ENCODE results near the gene CWC25.
"Not testable (repeated sequence)": the region's sequence is repeated elsewhere in the genome, so short reads cannot be mapped to it uniquely, and the experiment has no call there.

The CWC25 gene

GRCh38 chr17:38824899-38825761, at the start of gene CWC25:
CWC25 (minus strand) TSS chr17:38825321; CDS start chr17:38825183, 138 bp downstream.
- DNase-seq = peak; percentile 96 to 98

DNA sequence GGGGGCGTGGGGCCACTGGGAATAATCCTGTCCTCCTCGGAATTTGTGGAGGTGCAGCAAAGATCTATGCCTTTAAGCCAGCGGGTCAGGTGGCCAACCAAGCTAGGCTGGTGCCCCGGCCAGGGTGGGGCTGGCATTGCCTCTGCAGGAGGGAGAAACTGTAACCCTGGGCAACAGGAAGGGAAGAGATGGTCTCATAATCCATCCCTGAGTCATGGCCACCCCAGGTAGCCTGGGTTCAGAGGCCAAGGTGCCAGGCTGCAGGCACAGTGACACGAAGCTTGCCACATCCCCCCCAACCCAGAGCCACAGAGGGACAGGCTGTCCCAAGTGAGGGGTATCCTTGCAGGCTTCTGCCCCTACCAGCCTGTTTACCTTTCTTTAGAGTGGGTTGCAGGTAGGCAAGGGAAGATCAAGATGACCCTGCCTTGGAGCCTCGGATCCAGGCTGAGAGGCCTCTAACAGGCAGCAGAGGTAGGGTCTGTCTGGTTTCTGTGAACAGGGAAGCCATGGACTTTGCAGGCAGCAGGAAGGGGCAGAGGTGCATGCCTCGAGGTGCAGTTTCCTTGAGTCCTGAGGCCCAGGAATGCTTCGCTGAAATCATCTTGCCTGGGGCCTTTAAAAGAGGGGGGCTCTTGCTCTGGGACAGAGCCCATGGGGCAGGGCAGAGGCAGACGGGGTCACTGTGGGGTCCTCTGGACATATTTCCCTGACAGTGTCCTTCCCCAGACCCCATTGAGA, 48.7 kb upstream of the CWC25 start:
- no peak for DNase-seq

DNA sequence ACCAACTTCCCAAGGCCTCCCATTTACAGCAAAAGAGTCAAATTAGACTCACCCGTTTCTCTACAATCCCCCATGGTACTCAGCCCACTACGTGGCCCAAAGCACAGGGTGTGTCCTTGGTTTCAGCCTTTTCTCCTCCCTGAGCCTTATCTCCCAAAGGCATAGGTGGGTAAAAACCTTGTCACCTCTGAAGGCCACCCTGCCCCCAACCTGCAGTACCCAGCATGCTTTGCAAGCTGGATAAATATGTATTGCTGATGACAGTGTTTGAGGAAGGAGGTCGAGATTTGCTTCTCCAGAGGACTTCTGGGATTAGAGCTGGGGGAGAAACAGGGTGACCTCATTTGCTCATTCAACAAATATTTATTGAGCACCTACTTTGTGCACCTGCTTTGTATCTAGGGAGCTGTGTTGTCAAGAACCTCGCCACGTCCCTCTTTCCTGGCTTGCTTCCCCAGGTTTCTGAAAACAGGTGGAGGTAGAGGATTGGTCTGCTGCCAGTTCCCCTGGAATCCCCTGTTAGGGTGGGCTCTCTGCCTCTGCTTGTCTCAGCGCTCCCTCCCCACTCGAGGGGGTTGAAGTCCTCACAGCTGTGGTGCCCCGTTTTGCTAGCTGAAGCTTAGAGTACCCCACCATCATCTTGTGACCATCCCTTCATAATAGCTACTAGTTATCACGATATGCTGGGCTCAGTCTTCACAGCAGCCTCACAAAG, 47.7 kb upstream of the CWC25 start:
- no peak for DNase-seq

DNA sequence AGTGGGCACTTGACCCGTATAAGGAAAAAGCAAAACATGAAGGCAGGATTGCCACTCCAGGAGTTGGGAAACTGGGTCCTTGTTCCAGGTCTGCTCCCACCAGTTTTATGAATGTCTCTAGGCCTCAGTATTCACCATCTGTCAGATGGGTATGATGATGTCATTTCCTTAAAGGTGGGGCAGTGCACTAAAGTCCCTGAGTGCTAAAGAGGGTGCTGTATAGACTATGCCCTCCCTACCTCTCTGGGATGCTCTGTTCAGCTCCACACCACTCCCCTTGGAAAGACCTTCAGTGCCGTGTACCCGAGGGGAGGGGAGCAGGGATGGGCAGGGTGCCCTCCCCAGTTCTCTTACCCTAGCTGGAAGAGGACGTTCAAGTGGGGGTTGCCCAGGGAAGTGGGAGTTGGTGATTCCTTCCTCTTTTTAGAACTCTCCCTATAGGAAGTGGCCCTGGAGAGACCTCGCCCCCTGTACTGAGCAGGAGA, 46.9 kb upstream of the CWC25 start:
- no peak for DNase-seq

DNA sequence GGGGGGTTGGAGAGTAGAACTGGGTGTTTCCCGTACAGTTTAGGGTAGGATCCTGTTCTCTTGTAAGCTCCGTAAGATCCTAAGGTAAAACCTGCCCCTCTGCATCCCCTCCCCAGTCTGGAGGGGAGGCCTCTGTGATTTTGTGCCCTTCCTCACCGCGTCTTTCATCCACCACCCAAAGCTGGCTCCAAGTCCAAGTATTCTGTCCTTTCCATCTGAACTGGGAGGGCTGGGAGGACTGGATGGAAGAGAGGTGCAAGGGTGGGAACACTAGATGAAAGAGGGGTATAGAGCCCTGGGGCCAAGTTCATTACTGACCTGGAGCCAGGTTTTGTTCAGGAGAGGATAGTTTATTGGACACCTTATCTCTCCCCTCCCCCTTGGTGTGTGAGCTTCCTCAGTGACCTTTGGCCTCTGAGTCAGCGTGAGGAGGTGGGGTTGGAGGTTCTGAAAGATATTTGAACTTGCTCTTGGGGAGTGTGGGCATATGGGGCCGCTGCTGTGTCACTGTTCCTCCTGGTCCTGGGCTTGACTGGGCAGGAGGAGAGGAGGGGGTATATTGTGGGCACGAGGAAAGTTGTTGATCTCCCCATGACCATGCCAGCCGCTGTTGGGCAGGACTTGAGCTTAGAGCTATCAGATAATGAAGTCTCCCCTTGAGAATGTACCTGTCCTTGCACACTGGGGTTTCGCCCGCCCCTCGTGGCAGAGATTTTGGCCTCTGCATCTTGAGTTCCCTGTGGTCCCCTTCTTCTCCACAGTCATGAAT, 46.3 kb upstream of the CWC25 start:
- DNase-seq = peak; percentile 66 to 67

GRCh38 chr17:38870259-38871165, 45.4 kb upstream of the CWC25 start:
- DNase-seq = peak; percentile 66 to 72

DNA sequence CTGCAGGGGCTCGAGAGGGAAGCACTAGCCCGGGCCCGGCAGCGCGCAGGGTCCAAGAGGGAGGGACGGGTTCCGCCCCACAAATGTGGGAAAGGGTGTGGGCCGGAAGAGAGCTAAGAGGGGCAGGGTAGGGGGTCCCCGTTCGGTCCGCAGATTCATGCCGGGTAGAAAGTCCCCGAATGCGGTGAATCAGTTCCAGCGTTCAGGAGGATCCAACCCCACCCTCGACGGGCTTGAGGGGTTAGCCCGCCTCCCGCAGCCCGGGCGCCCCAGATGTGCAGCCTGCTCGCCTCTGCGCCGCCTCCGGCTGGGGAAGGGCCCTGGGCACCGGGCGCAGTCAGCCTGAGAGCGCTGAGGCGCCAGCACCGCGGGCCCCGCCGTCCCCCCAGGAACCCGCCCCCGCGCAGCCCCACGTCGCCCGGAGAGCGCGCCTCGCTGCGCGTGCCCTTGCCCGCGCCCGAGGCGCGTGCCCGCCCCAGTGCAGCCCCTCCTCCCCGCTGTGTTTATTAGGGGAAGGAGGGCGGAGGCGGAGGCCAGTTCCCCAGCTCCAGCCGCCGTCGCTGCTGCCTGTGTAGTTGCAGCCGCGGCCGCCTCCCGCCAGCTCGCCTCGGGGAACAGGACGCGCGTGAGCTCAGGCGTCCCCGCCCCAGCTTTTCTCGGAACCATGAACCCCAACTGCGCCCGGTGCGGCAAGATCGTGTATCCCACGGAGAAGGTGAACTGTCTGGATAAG, 44.6 kb upstream of the CWC25 start, which contains the start of gene LASP1:
Gene LASP1 (plus strand): TSS at position 533 of the 733 bp plus-strand sequence. CDS start 132 bp downstream, at position 665.
- peak; percentile 91 for DNase-seq

DNA sequence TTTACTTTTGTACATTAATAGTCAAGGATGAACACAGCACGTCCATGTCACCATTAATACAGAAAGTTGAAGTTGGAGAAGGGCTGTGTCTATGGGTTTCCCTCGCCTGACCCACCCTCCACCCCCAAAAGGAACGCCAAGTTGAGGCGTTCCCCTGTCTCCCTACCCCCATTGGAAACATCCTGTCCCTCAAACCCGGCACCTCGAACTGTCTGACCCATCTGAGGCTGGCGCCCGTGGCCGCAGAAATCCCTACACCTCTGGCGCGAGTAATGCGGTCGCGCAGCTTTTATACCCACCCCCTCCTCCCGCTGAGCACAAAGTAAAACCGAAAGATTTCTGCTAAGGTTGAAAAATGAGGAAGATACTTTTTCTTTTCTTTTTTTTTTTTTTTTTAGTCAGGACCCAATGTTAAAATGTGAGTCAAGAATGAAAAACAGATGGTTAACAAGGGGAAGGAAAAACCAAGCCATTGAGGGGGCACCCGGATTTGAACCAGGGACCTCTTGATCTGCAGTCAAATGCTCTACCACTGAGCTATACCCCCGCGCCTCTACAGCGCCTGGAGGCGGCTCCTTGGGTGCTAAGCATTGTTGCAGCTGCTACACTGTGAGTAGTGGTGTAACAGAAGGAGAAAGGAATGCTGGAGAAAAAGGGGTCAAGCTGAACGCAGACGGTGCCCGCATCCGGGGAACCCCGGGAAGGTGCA, 43.9 kb upstream of the CWC25 start:
- peak; percentile 90 for DNase-seq

DNA sequence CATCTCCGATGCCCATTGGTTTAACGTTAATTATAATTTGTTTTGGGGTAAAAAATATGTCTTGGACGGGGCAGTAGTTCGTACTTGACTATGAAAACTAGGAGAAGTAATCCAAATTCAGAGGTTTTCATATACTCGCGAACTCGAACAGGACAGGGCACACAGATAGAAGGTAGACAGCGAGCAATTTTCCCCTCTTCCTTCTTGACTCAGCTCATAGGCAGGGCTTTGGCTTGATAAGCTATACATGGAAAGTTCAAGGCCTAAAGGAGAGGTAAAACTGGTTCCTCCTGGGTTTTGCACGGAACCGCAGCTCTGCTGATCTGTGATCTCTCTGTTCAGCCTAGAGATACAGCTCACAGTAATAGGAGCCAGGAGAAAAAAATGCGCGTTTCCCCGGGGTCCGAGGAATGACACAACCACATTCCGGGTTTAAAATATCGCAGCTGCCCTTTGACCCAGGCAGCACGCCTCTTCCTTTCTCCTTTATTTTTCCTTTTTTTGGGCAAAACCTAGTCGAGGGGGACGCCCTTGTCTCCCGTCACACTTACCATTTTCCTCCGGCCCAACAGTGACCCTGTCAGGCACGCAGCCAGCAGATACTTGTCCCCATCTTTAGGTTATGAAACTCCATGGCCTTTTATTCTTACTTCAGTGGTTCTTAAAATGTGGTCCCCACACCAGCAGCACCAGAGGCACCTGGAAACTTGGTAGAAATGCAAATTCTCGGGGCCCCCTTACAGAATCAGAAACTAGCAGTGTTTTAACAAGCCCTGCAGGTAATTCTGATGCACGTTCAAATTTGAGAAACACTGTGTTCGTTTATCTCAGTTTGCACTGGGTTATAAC, 43.1 kb upstream of the CWC25 start:
- no peak for DNase-seq

GRCh38 chr17:38867179-38867967, 42.3 kb upstream of the CWC25 start:
- peak; percentile 74 to 75 for DNase-seq

DNA sequence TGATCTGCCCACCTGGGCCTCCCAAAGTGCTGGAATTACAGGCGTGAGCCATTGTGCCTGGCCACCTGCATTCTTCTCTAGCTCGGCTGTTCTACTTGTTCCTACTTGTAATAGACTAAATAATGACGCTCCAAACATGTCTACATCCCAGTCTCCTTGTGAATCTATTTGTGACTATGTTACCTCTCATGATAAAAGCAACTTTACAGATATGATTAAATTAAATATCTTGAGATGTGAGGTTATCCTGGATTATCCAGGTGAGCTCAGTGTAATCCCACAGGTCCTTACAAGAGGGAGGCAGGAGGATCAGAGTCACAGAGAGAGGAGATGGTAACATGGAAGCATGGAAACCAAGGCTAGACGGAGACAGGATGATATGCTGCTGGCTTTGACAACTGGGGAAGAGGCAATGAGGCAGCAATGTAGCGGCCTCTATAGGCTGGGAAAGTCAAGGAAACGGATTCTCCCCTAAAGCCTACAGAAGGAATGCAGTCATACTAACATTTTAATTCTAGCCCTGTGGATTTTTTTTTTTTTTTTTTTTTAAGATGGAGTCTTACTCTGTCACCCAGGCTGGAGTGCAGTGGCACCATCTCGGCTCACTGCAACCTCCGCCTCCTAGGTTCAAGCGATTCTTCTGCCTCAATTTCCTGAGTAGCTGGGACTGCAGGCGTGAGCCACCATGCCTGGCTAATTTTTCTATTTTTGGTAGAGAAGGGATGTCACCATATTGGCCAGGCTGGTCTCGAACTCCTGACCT, 39.7 kb upstream of the CWC25 start:
- no peak for DNase-seq

- DNase-seq = no peak
Measured at GRCh38 chr17:38861399-38861843, 36.3 kb upstream of the CWC25 start.

GRCh38 chr17:38857271-38857670, 32.1 kb upstream of the CWC25 start:
- DNase-seq = no peak

- DNase-seq = not testable (repeated sequence)
Measured at GRCh38 chr17:38855101-38855714, 30.1 kb upstream of the CWC25 start.

DNA sequence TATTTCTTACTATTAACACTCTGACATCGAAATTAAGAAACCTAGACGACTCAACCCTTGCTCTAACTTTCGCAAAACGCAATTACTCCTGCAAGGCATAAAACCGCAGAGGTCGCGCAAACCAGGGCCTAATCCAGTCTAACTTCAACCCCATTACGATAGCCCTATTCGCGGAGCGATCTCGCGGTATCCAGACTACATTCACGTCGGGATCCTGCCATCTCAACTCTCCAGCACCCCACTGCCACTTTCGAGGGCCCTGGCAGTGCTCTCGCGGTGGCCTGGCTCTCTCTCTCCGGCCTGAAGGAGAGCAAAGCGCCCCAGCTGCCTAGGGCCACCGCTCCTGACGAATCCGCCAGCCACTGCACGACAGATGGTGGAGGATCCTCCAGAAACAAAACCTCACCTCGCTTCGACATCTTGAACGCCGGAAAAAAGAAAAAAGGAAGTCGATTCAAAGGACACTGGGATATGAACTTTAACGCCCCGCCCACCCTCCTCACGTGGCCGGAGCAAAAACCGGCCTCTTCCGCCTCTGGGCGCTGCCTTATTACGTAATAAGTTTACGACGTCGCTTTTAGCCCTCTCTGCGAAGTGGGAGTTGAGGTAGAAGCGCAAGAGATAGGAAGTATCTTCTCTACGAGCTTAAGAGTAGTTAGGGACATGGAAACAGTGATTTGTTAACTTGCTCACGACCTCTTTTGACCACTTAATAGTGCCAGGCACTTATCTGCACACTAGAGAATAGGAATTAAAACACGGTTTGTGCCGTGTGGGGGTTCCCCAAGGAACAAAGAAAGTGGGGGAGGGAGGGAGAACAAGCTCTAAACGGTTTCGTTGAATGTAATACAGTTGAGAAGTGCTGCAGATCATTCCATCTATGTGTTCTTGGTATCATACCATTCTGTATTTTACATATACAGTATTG, 28.4 kb upstream of the CWC25 start, which contains the start of gene RPL23:
Gene RPL23 (minus strand): TSS at position 430 of the 928 bp plus-strand sequence. CDS start 11 bp downstream, at position 419.
- DNase-seq = peak; percentile 94
